Neural cell (in vitro differentiated cells): ENCODE data around the gene USP2. TPM values are rescaled to one million over a fixed set of nuclear protein-coding genes. Genes with fewer than 3 reads are reported as not detected.
A peak's percentile ranks its signal among the peaks of the same experiment; 100 is the strongest.

Experiments
- H2AFZ ChIP-seq: fragments of 200-600, 300-800 bp; sonication (generic), shearing (Covaris generic); 2 replicates; pipeline ENCODE4 v1.6.0; 2014; ENCODE audit warnings: low read depth, mild to moderate bottlenecking, antibody characterized with exemption, low read length, moderate library complexity
- H3F3A ChIP-seq: fragments of 200-600 bp; shearing (Covaris generic); 2 replicates; pipeline ENCODE4 v1.6.1; 2016; ENCODE audit warnings: mild to moderate bottlenecking, moderate library complexity, mixed read lengths, antibody characterized with exemption, low read length; ENCODE audit not compliant: insufficient read depth, poor library complexity, severe bottlenecking
- H3K27ac ChIP-seq: fragments of 200-600, 300-800 bp; sonication (generic), shearing (Covaris generic); 2 replicates; pipeline ENCODE4 v1.5.1; 2014; ENCODE audit warnings: mild to moderate bottlenecking, low read length, moderate library complexity
- H3K27me3 ChIP-seq: fragments of 300-800, 200-600 bp; sonication (generic), shearing (Covaris generic); 2 replicates; pipeline ENCODE4 v1.6.0; 2014; ENCODE audit warnings: mild to moderate bottlenecking, low read depth, low read length, moderate library complexity; ENCODE audit not compliant: insufficient read depth
- H3K36me3 ChIP-seq: fragments of 300-800, 200-600 bp; sonication (generic), shearing (Covaris generic); 2 replicates; pipeline ENCODE4 v1.5.1; 2014; ENCODE audit warnings: mild to moderate bottlenecking, antibody characterized with exemption, low read length, moderate library complexity; ENCODE audit not compliant: insufficient read depth
- H3K4me2 ChIP-seq: fragments of 300-800, 200-600 bp; sonication (generic), shearing (Covaris generic); 2 replicates; pipeline ENCODE4 v1.6.0; 2014; ENCODE audit warnings: mild to moderate bottlenecking, low read length
- H3K4me3 ChIP-seq: fragments of 300-800, 200-600 bp; sonication (generic), shearing (Covaris generic); 2 replicates; pipeline ENCODE4 v1.5.1; 2014; ENCODE audit warnings: mild to moderate bottlenecking, low read length, moderate library complexity
- H3K79me2 ChIP-seq: fragments of 200-600 bp; shearing (Covaris generic); replicated peaks from 2 replicates; pipeline ENCODE4 v1.6.0; 2014; ENCODE audit warnings: mild to moderate bottlenecking, low read length, moderate library complexity; ENCODE audit not compliant: insufficient read depth
- H3K9ac ChIP-seq: fragments of 300-800, 200-600 bp; sonication (generic), shearing (Covaris generic); 2 replicates; pipeline ENCODE4 v1.6.1; 2016; ENCODE audit warnings: mild to moderate bottlenecking, low read length, mixed read lengths
- H3K9me2 ChIP-seq: fragments of 200-600 bp; shearing (Covaris generic); 2 replicates; pipeline ENCODE4 v1.6.1; 2016; ENCODE audit warnings: mild to moderate bottlenecking, low read length, mixed read lengths; ENCODE audit not compliant: insufficient read depth
- H3K9me3 ChIP-seq: fragments of 200-600, 300-800 bp; sonication (generic), shearing (Covaris generic); 2 replicates; pipeline ENCODE4 v1.6.1; 2016; ENCODE audit warnings: mild to moderate bottlenecking, mixed run types, low read length, moderate library complexity, mixed read lengths
- H4K20me1 ChIP-seq: fragments of 200-600 bp; shearing (Covaris generic); 2 replicates; pipeline ENCODE4 v1.6.1; 2016; ENCODE audit warnings: mild to moderate bottlenecking, mixed run types; ENCODE audit not compliant: insufficient read depth
- CTCF ChIP-seq: fragments of 450-650 bp; IDR thresholded peaks from 2 replicates; pipeline ENCODE4 v1.5.1; 2014; ENCODE audit warnings: antibody characterized with exemption, mild to moderate bottlenecking, moderate library complexity; ENCODE audit not compliant: poor library complexity, severe bottlenecking
- EP300 ChIP-seq: fragments of 450-650 bp; conservative IDR thresholded peaks from 2 replicates; pipeline ENCODE4 v1.6.1; 2014; ENCODE audit warnings: antibody characterized with exemption, mild to moderate bottlenecking, moderate library complexity; ENCODE audit not compliant: poor library complexity, severe bottlenecking
- EZH2 ChIP-seq: fragments of 200-600, 300-800 bp; shearing (Covaris generic), sonication (generic); IDR thresholded peaks from 2 replicates; pipeline ENCODE4 v1.6.1; 2014; ENCODE audit warnings: antibody characterized with exemption, low read length, borderline replicate concordance, mild to moderate bottlenecking; ENCODE audit not compliant: insufficient read depth, poor library complexity, severe bottlenecking
- MXI1 ChIP-seq: fragments of 450-650 bp; conservative IDR thresholded peaks from 2 replicates; pipeline ENCODE4 v1.6.1; 2014; ENCODE audit warnings: antibody characterized with exemption, mild to moderate bottlenecking; ENCODE audit not compliant: poor library complexity, severe bottlenecking
- POLR2AphosphoS5 ChIP-seq: IDR thresholded peaks from 2 replicates; pipeline ENCODE4 v1.6.1; 2012
- RAD21 ChIP-seq: fragments of 450-650 bp; conservative IDR thresholded peaks from 2 replicates; pipeline ENCODE4 v1.6.1; 2014; ENCODE audit warnings: antibody characterized with exemption, mild to moderate bottlenecking, moderate library complexity
- REST ChIP-seq: IDR thresholded peaks from 2 replicates; pipeline ENCODE4 v1.6.1; 2012; ENCODE audit warnings: borderline replicate concordance
- SMC3 ChIP-seq: fragments of 450-650 bp; conservative IDR thresholded peaks from 2 replicates; pipeline ENCODE4 v1.6.1; 2014; ENCODE audit warnings: antibody characterized with exemption, mild to moderate bottlenecking, moderate library complexity; ENCODE audit not compliant: poor library complexity
- TAF1 ChIP-seq: IDR thresholded peaks from 2 replicates; pipeline ENCODE4 v1.6.1; 2012; ENCODE audit warnings: low read depth
- polyA plus RNA-seq: library from polyadenylated mRNA; depleted of rRNA; stranded (reverse); fragments of >200 nt; gene quantifications from 2 replicates; pipeline ENCODE4 v1.2.3, GENCODE V29; 2014

USP2 gene
- polyA plus RNA-seq, 1 donor from 2014 or later, result 0.59 TPM

- Histone ChIP-seq H3K4me2 (no peak overlapping the region), H3K9ac (no peak overlapping the region), H3K9me2 (no peaks in the 10 kb centered on the region), H3K79me2 (no peaks in the 10 kb centered on the region), H4K20me1 (no peaks in the 10 kb centered on the region), H3K27ac (no peak overlapping the region), H3K4me3 (peak overlapping the region; percentile 74), H3K9me3 (no peaks in the 10 kb centered on the region), H2AFZ (no peak overlapping the region), H3K36me3 (no peaks in the 10 kb centered on the region), H3F3A (no peaks in the 10 kb centered on the region), H3K27me3 (peaks cover 13% of the 10 kb centered on the region)
- TF ChIP-seq POLR2AphosphoS5 (no peak), REST (no peak)
Measured at GRCh38 chr11:119380160-119380826, 1.2 kb downstream of the USP2 start.

- Histone ChIP-seq H4K20me1 (no peaks in the 10 kb centered on the region), H3K9me3 (no peaks in the 10 kb centered on the region), H3K79me2 (no peaks in the 10 kb centered on the region), H3K9ac (no peak overlapping the region), H3K9me2 (no peaks in the 10 kb centered on the region), H3K4me3 (no peak overlapping the region), H3K27ac (no peak overlapping the region), H2AFZ (no peak overlapping the region), H3K36me3 (no peaks in the 10 kb centered on the region), H3K4me2 (no peak overlapping the region), H3K27me3 (peaks cover 13% of the 10 kb centered on the region), H3F3A (no peaks in the 10 kb centered on the region)
- no peak for TF ChIP-seq POLR2AphosphoS5
- TF ChIP-seq MXI1, result no peak
- no peak for TF ChIP-seq CTCF
- TF ChIP-seq RAD21, result no peak
- no peak for TF ChIP-seq EZH2
- TF ChIP-seq TAF1, result no peak
- TF ChIP-seq EP300, result no peak
- TF ChIP-seq SMC3, result no peak
- TF ChIP-seq REST, result no peak
Measured at GRCh38 chr11:119378851-119379465, 2.5 kb downstream of the USP2 start.
